ENCODE data around the gene PDCD6IP.
"Not testable (repeated sequence)": the region's sequence is repeated elsewhere in the genome, so short reads cannot be mapped to it uniquely, and the experiment has no call there.

The PDCD6IP gene

DNA sequence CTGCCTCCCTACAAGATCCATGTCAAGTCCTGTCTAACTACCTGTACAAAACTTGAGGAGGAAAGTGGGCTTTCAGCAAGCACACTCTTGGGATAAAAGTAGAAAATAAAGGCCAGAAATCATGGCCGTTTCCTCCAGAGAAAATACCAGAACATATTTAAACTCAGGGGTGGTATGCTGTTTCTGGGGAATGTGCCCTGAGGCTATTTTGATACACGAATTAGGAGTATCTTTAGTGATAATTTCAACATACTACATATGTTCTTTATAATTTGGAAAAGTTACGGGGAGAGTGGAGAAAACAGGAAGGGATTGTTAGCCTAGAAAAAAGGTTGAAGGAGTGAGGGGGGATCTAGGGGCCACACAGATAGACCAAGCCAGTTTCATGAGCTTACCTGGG lies 18.7 kb upstream of the PDCD6IP start:
- Histone ChIP-seq H3K9me3 (ENCODE audit: low read length) (no peaks in the 10 kb centered on the region), H3K4me1 (ENCODE audit: insufficient read depth, low read length) (no peaks in the 10 kb centered on the region), H3K27ac (ENCODE audit: low read depth, low read length) (no peak overlapping the region), H3K4me3 (ENCODE audit: low read depth in 1 of 2, low read length in 2 of 2) (no peak overlapping the region), H3K27me3 (ENCODE audit: control insufficient read depth in 1 of 2, insufficient read depth in 2 of 2, low read length in 2 of 2) (no peaks in the 10 kb centered on the region), H3K9ac (ENCODE audit: low read length) (no peak overlapping the region), H3K36me3 (ENCODE audit: insufficient read depth, low read length) (no peaks in the 10 kb centered on the region)

DNA sequence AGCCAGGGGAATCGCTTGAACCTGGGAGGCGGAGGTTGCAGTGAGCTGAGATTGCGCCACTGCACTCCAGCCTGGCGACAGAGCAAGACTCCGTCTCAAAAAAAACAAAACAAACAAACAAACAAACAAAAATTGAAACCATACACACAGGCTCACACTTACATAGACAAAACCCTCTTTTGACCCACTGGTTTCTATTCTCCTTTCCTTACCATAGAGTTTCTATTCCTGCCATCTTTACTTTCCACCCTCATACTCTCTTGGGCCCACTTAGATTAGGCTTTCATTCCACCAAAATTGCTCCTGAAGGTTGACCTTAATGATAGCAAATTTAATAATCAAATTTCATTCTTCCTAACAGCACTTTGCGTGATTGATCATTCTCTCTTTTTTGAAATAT lies 17.0 kb upstream of the PDCD6IP start:
- H3K27me3 ChIP-seq (ENCODE audit: control insufficient read depth in 1 of 2, insufficient read depth in 2 of 2, low read length in 2 of 2); H3K9ac ChIP-seq (ENCODE audit: low read length); H3K27ac ChIP-seq (ENCODE audit: low read depth, low read length); H3K4me3 ChIP-seq (ENCODE audit: low read depth in 1 of 2, low read length in 2 of 2); H3K9me3 ChIP-seq (ENCODE audit: low read length); H3K4me1 ChIP-seq (ENCODE audit: insufficient read depth, low read length); H3K36me3 ChIP-seq (ENCODE audit: insufficient read depth, low read length): not testable (repeated sequence)

GRCh38 chr3:33786565-33787327 lies 11.7 kb upstream of the PDCD6IP start:
- Histone ChIP-seq H3K4me1 (ENCODE audit: insufficient read depth, low read length) (no peaks in the 10 kb centered on the region), H3K9ac (ENCODE audit: low read length) (no peak overlapping the region), H3K27me3 (ENCODE audit: control insufficient read depth in 1 of 2, insufficient read depth in 2 of 2, low read length in 2 of 2) (no peaks in the 10 kb centered on the region), H3K4me3 (ENCODE audit: low read depth in 1 of 2, low read length in 2 of 2) (peak overlapping the region in 1 of 2 donors; percentile 38), H3K27ac (ENCODE audit: low read depth, low read length) (no peak overlapping the region), H3K36me3 (ENCODE audit: insufficient read depth, low read length) (no peaks in the 10 kb centered on the region), H3K9me3 (ENCODE audit: low read length) (no peaks in the 10 kb centered on the region)

GRCh38 chr3:33787328-33788009 lies 11.0 kb upstream of the PDCD6IP start:
- H3K27ac ChIP-seq (ENCODE audit: low read depth, low read length) = no peak overlapping the region
- no peaks in the 10 kb centered on the region for H3K9me3 ChIP-seq (ENCODE audit: low read length)
- no peaks in the 10 kb centered on the region for H3K27me3 ChIP-seq (ENCODE audit: control insufficient read depth in 1 of 2, insufficient read depth in 2 of 2, low read length in 2 of 2)
- H3K9ac ChIP-seq (ENCODE audit: low read length) = no peak overlapping the region
- H3K4me1 ChIP-seq (ENCODE audit: insufficient read depth, low read length) = no peaks in the 10 kb centered on the region
- H3K4me3 ChIP-seq (ENCODE audit: low read depth in 1 of 2, low read length in 2 of 2) = peak overlapping the region in 1 of 2 donors; percentile 38
- no peaks in the 10 kb centered on the region for H3K36me3 ChIP-seq (ENCODE audit: insufficient read depth, low read length)

DNA sequence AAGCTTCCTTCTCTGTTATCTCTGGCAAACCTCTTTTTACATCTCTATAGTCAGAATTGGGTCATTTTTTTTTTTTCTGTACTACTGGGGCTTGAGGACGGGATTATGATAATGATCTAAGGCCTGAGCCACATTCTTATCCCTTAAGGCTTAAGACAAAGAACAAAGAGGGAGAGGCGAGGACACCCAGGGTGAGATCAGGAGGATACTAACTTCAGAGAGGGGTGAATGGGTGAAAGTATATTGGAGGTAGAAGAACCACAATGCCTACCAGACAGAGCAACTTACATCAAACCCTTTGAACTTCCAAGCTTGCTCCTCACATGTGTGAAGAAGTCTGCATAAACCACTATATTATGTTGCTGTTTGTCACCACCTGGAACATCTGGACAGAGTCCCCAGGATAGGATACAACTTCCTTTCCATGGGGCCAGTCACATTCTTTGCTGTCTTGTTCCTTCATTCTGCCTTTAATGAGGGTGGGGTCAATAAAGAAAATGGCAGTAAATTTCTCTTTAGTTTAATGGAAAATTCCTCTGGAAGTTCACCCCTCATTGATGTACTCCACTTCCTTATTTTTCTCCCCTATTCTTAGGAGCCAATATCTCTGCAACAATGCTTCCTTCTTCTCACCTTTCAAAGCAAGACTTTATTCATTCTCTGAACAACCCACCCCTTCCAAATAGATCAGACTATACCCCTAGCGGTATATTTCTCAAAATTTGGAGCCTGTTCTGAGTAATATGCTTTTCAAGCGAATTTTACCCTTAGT lies 9.1 kb upstream of the PDCD6IP start:
- no peaks in the 10 kb centered on the region for H3K9me3 ChIP-seq (ENCODE audit: low read length)

DNA sequence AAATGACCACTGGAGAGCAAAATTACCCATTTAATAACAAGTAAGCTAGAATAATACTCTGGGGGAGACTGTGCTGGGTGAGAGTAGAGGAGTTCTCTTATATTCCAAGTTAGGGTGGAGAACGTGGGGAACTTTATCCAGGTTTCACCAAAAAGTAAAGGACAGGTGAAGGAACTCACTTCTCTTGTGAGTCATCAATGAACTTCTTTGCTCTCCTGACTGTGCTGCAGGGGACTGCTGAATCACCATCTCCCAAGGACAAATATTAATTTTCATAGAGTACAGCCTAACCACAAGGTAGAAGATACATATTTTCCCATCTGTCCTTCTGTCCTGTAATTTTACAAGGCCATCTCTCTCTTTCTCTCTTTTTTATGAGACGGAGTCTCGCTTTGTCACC lies 8.3 kb upstream of the PDCD6IP start:
- no peak overlapping the region for H3K4me3 ChIP-seq (ENCODE audit: low read depth in 1 of 2, low read length in 2 of 2)
- H3K27me3 ChIP-seq (ENCODE audit: control insufficient read depth in 1 of 2, insufficient read depth in 2 of 2, low read length in 2 of 2) = no peaks in the 10 kb centered on the region

More for the DNA sequence above, 9.1 kb upstream of the PDCD6IP start:
- Histone ChIP-seq H3K4me3 (ENCODE audit: low read depth in 1 of 2, low read length in 2 of 2) (no peak overlapping the region), H3K27ac (ENCODE audit: low read depth, low read length) (no peak overlapping the region), H3K9ac (ENCODE audit: low read length) (no peak overlapping the region), H3K36me3 (ENCODE audit: insufficient read depth, low read length) (no peaks in the 10 kb centered on the region), H3K4me1 (ENCODE audit: insufficient read depth, low read length) (no peaks in the 10 kb centered on the region), H3K27me3 (ENCODE audit: control insufficient read depth in 1 of 2, insufficient read depth in 2 of 2, low read length in 2 of 2) (no peaks in the 10 kb centered on the region)

DNA sequence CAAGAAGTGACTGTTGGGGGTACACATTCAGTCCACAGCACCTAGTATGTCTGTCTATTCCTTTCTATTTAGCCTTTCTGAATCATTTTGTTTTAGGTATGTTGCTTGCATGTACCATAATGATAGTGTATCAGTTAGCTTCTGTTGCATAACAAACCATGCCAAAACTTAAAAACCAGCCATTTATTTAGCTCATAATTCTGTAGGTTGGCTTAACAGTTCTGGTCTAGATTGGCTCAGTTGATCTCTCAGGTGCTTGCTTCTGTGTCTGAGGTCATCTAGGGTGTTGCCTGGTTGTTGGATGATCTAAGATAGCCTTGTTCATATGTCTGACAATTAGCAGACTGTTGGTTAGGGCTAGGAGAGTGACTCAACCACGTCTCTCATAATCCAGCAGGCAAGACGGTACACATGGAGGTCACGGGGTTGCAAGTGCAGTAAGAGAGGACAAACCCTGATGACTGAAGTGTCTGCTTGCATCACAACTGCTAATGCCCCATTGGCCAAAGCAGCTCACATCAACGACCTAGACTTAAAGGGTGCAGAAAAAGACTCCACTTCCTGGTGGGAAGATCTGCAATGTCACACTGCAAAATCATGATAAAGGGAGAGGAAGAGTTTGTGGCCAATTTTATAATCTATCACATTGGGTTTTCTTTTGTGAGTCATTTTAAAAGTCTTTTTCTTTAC lies 6.8 kb upstream of the PDCD6IP start:
- H3K9me3 ChIP-seq (ENCODE audit: low read length) = no peaks in the 10 kb centered on the region
- no peaks in the 10 kb centered on the region for H3K27me3 ChIP-seq (ENCODE audit: control insufficient read depth in 1 of 2, insufficient read depth in 2 of 2, low read length in 2 of 2)
- H3K27ac ChIP-seq (ENCODE audit: low read depth, low read length) = no peak overlapping the region
- H3K9ac ChIP-seq (ENCODE audit: low read length) = no peak overlapping the region
- H3K4me3 ChIP-seq (ENCODE audit: low read depth in 1 of 2, low read length in 2 of 2) = no peak overlapping the region
- no peaks in the 10 kb centered on the region for H3K36me3 ChIP-seq (ENCODE audit: insufficient read depth, low read length)
- H3K4me1 ChIP-seq (ENCODE audit: insufficient read depth, low read length) = no peaks in the 10 kb centered on the region

More for the DNA sequence above, 8.3 kb upstream of the PDCD6IP start:
- Histone ChIP-seq H3K9ac (ENCODE audit: low read length) (no peak overlapping the region), H3K4me1 (ENCODE audit: insufficient read depth, low read length) (no peaks in the 10 kb centered on the region), H3K27ac (ENCODE audit: low read depth, low read length) (no peak overlapping the region), H3K36me3 (ENCODE audit: insufficient read depth, low read length) (no peaks in the 10 kb centered on the region), H3K9me3 (ENCODE audit: low read length) (no peaks in the 10 kb centered on the region)

- H3K9me3 ChIP-seq (ENCODE audit: low read length) = no peaks in the 10 kb centered on the region
- H3K27me3 ChIP-seq (ENCODE audit: control insufficient read depth in 1 of 2, insufficient read depth in 2 of 2, low read length in 2 of 2) = no peaks in the 10 kb centered on the region
- no peak overlapping the region for H3K9ac ChIP-seq (ENCODE audit: low read length)
- H3K36me3 ChIP-seq (ENCODE audit: insufficient read depth, low read length) = no peaks in the 10 kb centered on the region
- no peaks in the 10 kb centered on the region for H3K4me1 ChIP-seq (ENCODE audit: insufficient read depth, low read length)
- H3K27ac ChIP-seq (ENCODE audit: low read depth, low read length) = no peak overlapping the region
- H3K4me3 ChIP-seq (ENCODE audit: low read depth in 1 of 2, low read length in 2 of 2) = no peak overlapping the region
These were observed 6.1 kb upstream of the PDCD6IP start for GRCh38 chr3:33792167-33792892.

- H3K36me3 ChIP-seq (ENCODE audit: insufficient read depth, low read length) = no peaks in the 10 kb centered on the region
- H3K9ac ChIP-seq (ENCODE audit: low read length) = no peak overlapping the region
- no peaks in the 10 kb centered on the region for H3K27me3 ChIP-seq (ENCODE audit: control insufficient read depth in 1 of 2, insufficient read depth in 2 of 2, low read length in 2 of 2)
- no peaks in the 10 kb centered on the region for H3K9me3 ChIP-seq (ENCODE audit: low read length)
- no peak overlapping the region for H3K27ac ChIP-seq (ENCODE audit: low read depth, low read length)
- H3K4me3 ChIP-seq (ENCODE audit: low read depth in 1 of 2, low read length in 2 of 2) = no peak overlapping the region
- H3K4me1 ChIP-seq (ENCODE audit: insufficient read depth, low read length) = peaks cover 8% of the 10 kb centered on the region
These were observed 3.3 kb upstream of the PDCD6IP start for GRCh38 chr3:33795131-33795530.

GRCh38 chr3:33795856-33796536 lies 2.4 kb upstream of the PDCD6IP start:
- Histone ChIP-seq H3K36me3 (ENCODE audit: insufficient read depth, low read length) (no peaks in the 10 kb centered on the region), H3K27ac (ENCODE audit: low read depth, low read length) (no peak overlapping the region), H3K9me3 (ENCODE audit: low read length) (no peaks in the 10 kb centered on the region), H3K27me3 (ENCODE audit: control insufficient read depth in 1 of 2, insufficient read depth in 2 of 2, low read length in 2 of 2) (no peaks in the 10 kb centered on the region), H3K4me3 (ENCODE audit: low read depth in 1 of 2, low read length in 2 of 2) (no peak overlapping the region), H3K4me1 (ENCODE audit: insufficient read depth, low read length) (peaks cover 17% of the 10 kb centered on the region), H3K9ac (ENCODE audit: low read length) (no peak overlapping the region)
